ENCODE data around the gene GDPD5. TPM values are rescaled to one million over a fixed set of nuclear protein-coding genes. Genes with fewer than 3 reads are reported as not detected.

The GDPD5 gene
- total RNA-seq, 1 donor from 2014 or later = 7.8 TPM

DNA sequence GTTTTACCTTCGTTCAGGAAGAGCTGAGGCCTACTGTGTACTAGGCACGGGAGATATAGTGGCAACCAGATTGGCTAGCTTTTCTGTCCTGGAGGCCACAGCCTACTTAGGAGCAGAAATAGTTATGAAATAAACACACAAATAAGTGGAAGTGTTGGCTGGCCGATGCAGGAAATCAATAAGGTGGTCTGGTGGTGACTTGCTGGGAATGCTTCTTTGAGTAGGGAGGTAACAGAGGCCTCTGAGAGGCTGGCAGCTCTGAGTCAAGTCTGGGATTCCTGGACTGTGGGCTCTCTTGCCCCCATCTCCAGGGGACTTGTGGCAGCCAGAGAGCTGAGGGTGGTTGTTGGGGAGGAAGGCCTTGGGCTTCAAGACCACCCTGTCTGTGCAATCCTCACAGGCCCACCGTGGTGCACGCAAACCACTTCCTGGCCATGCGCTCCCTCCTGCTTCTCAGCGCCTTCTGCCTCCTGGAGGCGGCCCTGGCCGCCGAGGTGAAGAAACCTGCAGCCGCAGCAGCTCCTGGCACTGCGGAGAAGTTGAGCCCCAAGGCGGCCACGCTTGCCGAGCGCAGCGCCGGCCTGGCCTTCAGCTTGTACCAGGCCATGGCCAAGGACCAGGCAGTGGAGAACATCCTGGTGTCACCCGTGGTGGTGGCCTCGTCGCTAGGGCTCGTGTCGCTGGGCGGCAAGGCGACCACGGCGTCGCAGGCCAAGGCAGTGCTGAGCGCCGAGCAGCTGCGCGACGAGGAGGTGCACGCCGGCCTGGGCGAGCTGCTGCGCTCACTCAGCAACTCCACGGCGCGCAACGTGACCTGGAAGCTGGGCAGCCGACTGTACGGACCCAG, 40.4 kb upstream of the GDPD5 start:
- Histone ChIP-seq H3K4me1 (ENCODE audit: control insufficient read depth in 3 of 3, insufficient read depth in 3 of 3, low read length in 3 of 3) (peaks cover 46 to 71% (median 59%) of the 10 kb centered on the region in 3 donors), H3K9me3 (ENCODE audit: control insufficient read depth in 3 of 3, low read length in 3 of 3) (no peaks in the 10 kb centered on the region), H3K27ac (ENCODE audit: low read depth, low read length) (peak overlapping the region; percentile 100), H3K4me3 (ENCODE audit: low read length in 3 of 3) (peak overlapping the region in 2 of 3 donors; percentile 9 to 22), H3K36me3 (ENCODE audit: control insufficient read depth in 3 of 3, insufficient read depth in 3 of 3, low read length in 3 of 3) (peaks cover 45 to 50% (median 46%) of the 10 kb centered on the region in 3 donors), H3K27me3 (ENCODE audit: control insufficient read depth in 3 of 3, insufficient read depth in 3 of 3, low read length in 3 of 3) (no peaks in the 10 kb centered on the region), H3K9ac (ENCODE audit: low read depth in 1 of 3, low read length in 3 of 3) (no peak overlapping the region)

GRCh38 chr11:75565221-75565814, 39.6 kb upstream of the GDPD5 start:
- peaks cover 37 to 42% (median 41%) of the 10 kb centered on the region in 3 donors for H3K36me3 ChIP-seq (ENCODE audit: control insufficient read depth in 3 of 3, insufficient read depth in 3 of 3, low read length in 3 of 3)
- H3K9ac ChIP-seq (ENCODE audit: low read depth in 1 of 3, low read length in 3 of 3) = peak overlapping the region in 2 of 3 donors; percentile 65 to 99
- H3K4me3 ChIP-seq (ENCODE audit: low read length in 3 of 3) = peak overlapping the region; percentile 45 to 97 (median 96)
- peaks cover 51 to 70% (median 61%) of the 10 kb centered on the region in 3 donors for H3K4me1 ChIP-seq (ENCODE audit: control insufficient read depth in 3 of 3, insufficient read depth in 3 of 3, low read length in 3 of 3)
- no peaks in the 10 kb centered on the region for H3K9me3 ChIP-seq (ENCODE audit: control insufficient read depth in 3 of 3, low read length in 3 of 3)
- peak overlapping the region; percentile 100 for H3K27ac ChIP-seq (ENCODE audit: low read depth, low read length)
- no peaks in the 10 kb centered on the region for H3K27me3 ChIP-seq (ENCODE audit: control insufficient read depth in 3 of 3, insufficient read depth in 3 of 3, low read length in 3 of 3)

DNA sequence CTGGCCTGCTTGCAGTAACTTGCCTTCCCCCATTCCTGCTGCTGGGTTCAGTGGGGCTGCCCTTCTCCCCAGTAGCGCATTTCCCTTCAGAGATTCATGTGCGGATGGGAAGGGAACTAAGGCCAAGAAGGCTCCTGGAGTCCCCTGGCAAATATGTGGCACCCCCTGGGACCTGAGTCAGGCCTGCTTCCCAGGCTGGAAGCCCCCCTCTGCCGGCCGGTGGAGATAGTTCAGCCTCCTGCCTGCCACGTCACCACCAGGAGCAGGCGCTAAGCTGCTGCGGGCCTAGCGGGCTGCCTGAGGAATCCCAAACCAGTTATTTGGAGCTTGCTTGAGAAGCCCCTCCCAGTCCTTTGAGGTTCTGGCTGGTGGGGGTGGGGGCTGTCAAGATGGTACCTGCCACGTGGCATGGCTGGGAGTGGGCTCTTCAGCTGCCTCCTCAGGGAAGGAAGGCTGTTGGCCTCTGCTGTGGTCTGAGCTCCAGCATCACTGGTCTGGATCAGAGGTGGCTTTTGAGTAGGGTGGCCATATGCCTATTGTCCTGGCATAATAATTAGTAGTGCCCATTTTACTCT, 38.3 kb upstream of the GDPD5 start:
- Histone ChIP-seq H3K9me3 (ENCODE audit: control insufficient read depth in 3 of 3, low read length in 3 of 3) (no peaks in the 10 kb centered on the region), H3K27me3 (ENCODE audit: control insufficient read depth in 3 of 3, insufficient read depth in 3 of 3, low read length in 3 of 3) (no peaks in the 10 kb centered on the region), H3K4me3 (ENCODE audit: low read length in 3 of 3) (peak overlapping the region; percentile 96 to 98 (median 97)), H3K36me3 (ENCODE audit: control insufficient read depth in 3 of 3, insufficient read depth in 3 of 3, low read length in 3 of 3) (peaks cover 27 to 32% (median 31%) of the 10 kb centered on the region in 3 donors), H3K9ac (ENCODE audit: low read depth in 1 of 3, low read length in 3 of 3) (peak overlapping the region; percentile 98 to 99 (median 99)), H3K27ac (ENCODE audit: low read depth, low read length) (peak overlapping the region; percentile 100), H3K4me1 (ENCODE audit: control insufficient read depth in 3 of 3, insufficient read depth in 3 of 3, low read length in 3 of 3) (peaks cover 60 to 82% (median 68%) of the 10 kb centered on the region in 3 donors)

GRCh38 chr11:75563501-75563977, 37.8 kb upstream of the GDPD5 start:
- peaks cover 21 to 27% (median 26%) of the 10 kb centered on the region in 3 donors for H3K36me3 ChIP-seq (ENCODE audit: control insufficient read depth in 3 of 3, insufficient read depth in 3 of 3, low read length in 3 of 3)
- H3K4me3 ChIP-seq (ENCODE audit: low read length in 3 of 3) = peak overlapping the region; percentile 96 to 98 (median 97)
- no peaks in the 10 kb centered on the region for H3K27me3 ChIP-seq (ENCODE audit: control insufficient read depth in 3 of 3, insufficient read depth in 3 of 3, low read length in 3 of 3)
- H3K4me1 ChIP-seq (ENCODE audit: control insufficient read depth in 3 of 3, insufficient read depth in 3 of 3, low read length in 3 of 3) = peaks cover 66 to 87% (median 71%) of the 10 kb centered on the region in 3 donors
- H3K9me3 ChIP-seq (ENCODE audit: control insufficient read depth in 3 of 3, low read length in 3 of 3) = no peaks in the 10 kb centered on the region
- peak overlapping the region; percentile 100 for H3K27ac ChIP-seq (ENCODE audit: low read depth, low read length)
- peak overlapping the region; percentile 98 to 99 (median 99) for H3K9ac ChIP-seq (ENCODE audit: low read depth in 1 of 3, low read length in 3 of 3)

- H3K27me3 ChIP-seq (ENCODE audit: control insufficient read depth in 3 of 3, insufficient read depth in 3 of 3, low read length in 3 of 3) = no peaks in the 10 kb centered on the region
- H3K27ac ChIP-seq (ENCODE audit: low read depth, low read length) = peak overlapping the region; percentile 100
- H3K9ac ChIP-seq (ENCODE audit: low read depth in 1 of 3, low read length in 3 of 3) = peak overlapping the region; percentile 98 to 99 (median 99)
- H3K9me3 ChIP-seq (ENCODE audit: control insufficient read depth in 3 of 3, low read length in 3 of 3) = no peaks in the 10 kb centered on the region
- H3K4me1 ChIP-seq (ENCODE audit: control insufficient read depth in 3 of 3, insufficient read depth in 3 of 3, low read length in 3 of 3) = peaks cover 71 to 87% (median 76%) of the 10 kb centered on the region in 3 donors
- H3K36me3 ChIP-seq (ENCODE audit: control insufficient read depth in 3 of 3, insufficient read depth in 3 of 3, low read length in 3 of 3) = peaks cover 16 to 21% (median 20%) of the 10 kb centered on the region in 3 donors
- peak overlapping the region; percentile 96 to 98 (median 97) for H3K4me3 ChIP-seq (ENCODE audit: low read length in 3 of 3)
Measured at GRCh38 chr11:75562836-75563484, 37.2 kb upstream of the GDPD5 start.

- Histone ChIP-seq H3K4me1 (ENCODE audit: control insufficient read depth in 3 of 3, insufficient read depth in 3 of 3, low read length in 3 of 3) (peaks cover 79 to 88% (median 84%) of the 10 kb centered on the region in 3 donors), H3K27me3 (ENCODE audit: control insufficient read depth in 3 of 3, insufficient read depth in 3 of 3, low read length in 3 of 3) (no peaks in the 10 kb centered on the region), H3K9ac (ENCODE audit: low read depth in 1 of 3, low read length in 3 of 3) (peak within 1 kb of the TSS; percentile 98 to 99 (median 99)), H3K27ac (ENCODE audit: low read depth, low read length) (peak within 1 kb of the TSS; percentile 100), H3K9me3 (ENCODE audit: control insufficient read depth in 3 of 3, low read length in 3 of 3) (no peaks in the 10 kb centered on the region), H3K36me3 (ENCODE audit: control insufficient read depth in 3 of 3, insufficient read depth in 3 of 3, low read length in 3 of 3) (peaks cover 9 to 14% (median 13%) of the 10 kb centered on the region in 3 donors), H3K4me3 (ENCODE audit: low read length in 3 of 3) (peak within 1 kb of the TSS; percentile 96 to 98 (median 97))
Measured at GRCh38 chr11:75562048-75562835, 36.5 kb upstream of the GDPD5 start, which contains the start of gene SERPINH1. Gene SERPINH1 (plus strand): TSS chr11:75562253. CDS start chr11:75566350, 4,097 bp downstream.

- Histone ChIP-seq H3K9me3 (ENCODE audit: control insufficient read depth in 3 of 3, low read length in 3 of 3) (no peaks in the 10 kb centered on the region), H3K4me1 (ENCODE audit: control insufficient read depth in 3 of 3, insufficient read depth in 3 of 3, low read length in 3 of 3) (peaks cover 79 to 88% (median 81%) of the 10 kb centered on the region in 3 donors), H3K9ac (ENCODE audit: low read depth in 1 of 3, low read length in 3 of 3) (peak overlapping the region; percentile 98 to 99 (median 99)), H3K36me3 (ENCODE audit: control insufficient read depth in 3 of 3, insufficient read depth in 3 of 3, low read length in 3 of 3) (peaks cover 4 to 8% (median 6%) of the 10 kb centered on the region in 3 donors), H3K27ac (ENCODE audit: low read depth, low read length) (peak overlapping the region; percentile 100), H3K27me3 (ENCODE audit: control insufficient read depth in 3 of 3, insufficient read depth in 3 of 3, low read length in 3 of 3) (no peaks in the 10 kb centered on the region), H3K4me3 (ENCODE audit: low read length in 3 of 3) (peak overlapping the region; percentile 96 to 98 (median 97))
Measured at GRCh38 chr11:75561426-75562047, 35.8 kb upstream of the GDPD5 start.

- peak overlapping the region; percentile 100 for H3K27ac ChIP-seq (ENCODE audit: low read depth, low read length)
- H3K9me3 ChIP-seq (ENCODE audit: control insufficient read depth in 3 of 3, low read length in 3 of 3) = no peaks in the 10 kb centered on the region
- H3K36me3 ChIP-seq (ENCODE audit: control insufficient read depth in 3 of 3, insufficient read depth in 3 of 3, low read length in 3 of 3) = peaks cover 0 to 2% (median 0%) of the 10 kb centered on the region in 3 donors
- H3K9ac ChIP-seq (ENCODE audit: low read depth in 1 of 3, low read length in 3 of 3) = peak overlapping the region in 2 of 3 donors; percentile 2 to 62
- no peak overlapping the region for H3K4me3 ChIP-seq (ENCODE audit: low read length in 3 of 3)
- H3K4me1 ChIP-seq (ENCODE audit: control insufficient read depth in 3 of 3, insufficient read depth in 3 of 3, low read length in 3 of 3) = peaks cover 72 to 79% (median 77%) of the 10 kb centered on the region in 3 donors
- no peaks in the 10 kb centered on the region for H3K27me3 ChIP-seq (ENCODE audit: control insufficient read depth in 3 of 3, insufficient read depth in 3 of 3, low read length in 3 of 3)
Measured at GRCh38 chr11:75560644-75561043, 34.9 kb upstream of the GDPD5 start.
